GM21390 (cell line): ENCODE data around the gene NUP160.
"Not testable (repeated sequence)": the region's sequence is repeated elsewhere in the genome, so short reads cannot be mapped to it uniquely, and the experiment has no call there.

Experiments used
- ATAC-seq: cut with Tn5 transposase; IDR thresholded peaks from one replicate; pipeline ENCODE4 v1.9.1; 2021; ENCODE audit not compliant: unreplicated experiment

Gene NUP160

DNA sequence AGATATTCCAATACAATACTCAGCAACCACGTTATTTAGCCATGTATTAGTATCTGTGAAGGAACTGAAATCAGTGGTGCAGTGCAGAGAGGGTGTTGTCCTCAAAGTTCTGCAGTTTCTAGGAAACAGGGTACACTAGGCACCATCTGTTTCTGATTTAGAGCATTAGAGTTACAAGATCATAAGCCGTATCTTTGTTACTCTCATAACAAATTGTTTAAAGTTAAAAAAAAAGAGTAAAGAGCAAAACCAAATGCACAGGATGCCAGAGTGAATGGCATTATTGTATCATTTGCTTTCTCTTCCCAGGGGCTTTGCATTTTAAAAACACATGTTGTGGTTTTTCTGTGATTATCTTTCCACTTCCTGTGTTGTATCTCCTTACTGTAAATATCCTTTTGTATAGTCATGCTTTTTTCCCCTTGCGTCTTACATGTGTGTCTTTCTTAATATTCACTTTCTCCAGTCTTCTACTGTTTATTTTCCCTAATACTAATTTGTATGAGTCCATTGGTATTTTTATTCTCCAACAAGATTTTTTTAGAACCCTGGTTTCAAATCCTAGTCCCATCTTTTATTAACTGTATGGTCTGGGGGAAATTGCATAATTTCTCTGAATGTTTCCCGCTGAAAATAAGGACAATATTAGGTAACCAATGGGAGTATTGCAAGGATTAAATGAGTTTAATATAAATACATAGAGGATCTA, 15.2 kb upstream of the NUP160 start:
- peak; percentile 61 for ATAC-seq

GRCh38 chr11:47861728-47862127, 13.6 kb upstream of the NUP160 start:
- no peak for ATAC-seq

DNA sequence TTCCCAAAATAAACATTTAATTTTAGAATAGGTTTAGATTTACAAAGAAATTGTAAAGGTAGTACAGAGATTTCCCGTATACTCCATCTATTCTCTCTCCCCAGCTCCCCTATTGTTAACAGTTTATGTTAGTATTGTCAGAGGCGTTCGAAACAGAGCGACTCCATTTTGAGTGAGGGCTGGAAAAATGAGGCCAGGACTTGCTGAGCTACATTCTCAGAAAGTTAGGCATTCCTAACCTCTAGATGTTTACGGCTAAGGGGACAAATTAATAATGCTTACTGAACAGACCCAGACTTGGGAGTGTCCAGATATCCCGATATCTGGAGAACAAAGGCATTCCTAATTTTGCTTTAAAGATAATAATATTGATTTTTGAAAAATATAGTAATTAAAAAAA, 12.4 kb upstream of the NUP160 start:
- no peak for ATAC-seq

GRCh38 chr11:47857892-47858543, 9.9 kb upstream of the NUP160 start:
- peak; percentile 29 for ATAC-seq

DNA sequence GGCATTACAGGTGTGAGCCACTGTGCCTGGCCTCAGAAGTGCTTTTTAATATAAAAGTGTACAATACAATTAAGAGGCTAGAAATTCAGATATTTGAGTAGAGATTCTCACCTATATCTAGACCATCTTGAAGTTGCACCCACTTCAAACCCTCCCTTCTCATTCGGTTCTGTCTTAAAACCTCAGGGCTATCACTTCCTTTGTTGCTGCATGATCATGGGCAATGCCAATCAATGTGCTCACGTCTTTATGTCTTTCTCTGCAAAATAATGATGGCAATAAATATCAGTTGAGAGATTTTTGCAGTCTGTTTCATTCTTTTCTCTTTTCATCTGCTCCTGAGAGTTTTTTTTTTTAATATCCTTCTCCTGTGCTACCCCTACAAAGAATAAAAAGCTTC, 9.3 kb upstream of the NUP160 start:
- ATAC-seq = peak; percentile 35

DNA sequence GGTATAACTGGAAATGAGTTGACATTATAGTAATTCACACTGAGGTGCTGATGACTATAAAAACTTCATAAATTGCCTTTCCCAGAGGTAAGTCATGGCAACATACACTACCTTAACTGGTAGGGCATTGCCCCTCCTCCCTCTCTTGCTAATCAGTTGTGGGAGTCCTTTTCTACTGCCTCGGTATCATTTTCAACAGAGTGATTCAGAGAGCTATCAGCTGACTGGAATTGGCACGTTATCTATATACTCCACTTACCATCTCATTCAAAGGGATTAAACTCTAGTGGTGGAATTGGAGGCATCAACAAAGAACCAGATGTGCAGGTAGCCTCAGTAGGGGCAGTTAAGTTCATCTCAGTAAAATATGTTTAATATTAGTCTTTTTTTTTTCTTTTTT, 8.0 kb upstream of the NUP160 start:
- no peak for ATAC-seq

GRCh38 chr11:47854667-47855066, 6.5 kb upstream of the NUP160 start:
- peak; percentile 50 for ATAC-seq

DNA sequence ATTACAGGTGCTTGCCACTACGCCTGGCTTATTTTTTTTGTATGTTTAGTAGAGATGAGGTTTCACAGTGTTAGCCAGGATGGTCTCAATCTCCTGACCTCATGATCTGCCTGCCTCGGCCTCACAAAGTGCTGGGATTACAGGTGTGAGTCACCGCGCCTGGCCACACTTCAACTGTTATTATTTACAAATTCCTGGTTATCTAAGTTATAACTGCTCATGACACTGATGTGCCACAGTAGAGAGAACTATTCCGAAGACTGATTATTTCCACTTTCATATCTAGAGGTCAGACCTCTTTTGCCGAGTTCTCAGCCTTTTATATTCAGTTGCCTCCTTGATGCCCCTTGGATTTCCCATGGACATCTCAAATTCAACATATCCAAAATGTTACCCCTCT, 3.9 kb upstream of the NUP160 start:
- no peak for ATAC-seq

GRCh38 chr11:47850337-47850736, 2.2 kb upstream of the NUP160 start:
- ATAC-seq = peak; percentile 42

- peak; percentile 11 for ATAC-seq
Observed at GRCh38 chr11:47848700-47849155, 578 bp upstream of the NUP160 start.

GRCh38 chr11:47847537-47847891, 636 bp downstream of the NUP160 start:
- ATAC-seq = no peak

DNA sequence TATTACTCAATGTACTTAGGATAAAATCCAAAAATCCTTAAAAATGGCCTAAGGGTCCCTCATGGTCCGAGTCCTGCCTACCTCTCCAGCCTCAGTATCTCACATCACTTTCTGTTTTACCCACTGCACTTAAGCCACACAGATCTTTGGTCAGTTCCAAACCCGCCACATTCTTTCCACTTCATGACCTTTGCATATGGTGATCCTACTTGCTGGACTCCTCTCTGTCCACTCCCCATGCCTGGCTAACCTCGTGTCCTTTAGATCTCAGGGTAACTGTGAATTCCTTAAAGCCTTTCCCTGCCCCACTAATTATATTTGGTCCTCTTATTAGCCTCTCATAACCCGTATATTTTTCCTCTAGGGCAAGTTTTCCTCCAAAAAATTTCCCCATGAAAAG, 1.2 kb downstream of the NUP160 start:
- ATAC-seq = no peak

DNA sequence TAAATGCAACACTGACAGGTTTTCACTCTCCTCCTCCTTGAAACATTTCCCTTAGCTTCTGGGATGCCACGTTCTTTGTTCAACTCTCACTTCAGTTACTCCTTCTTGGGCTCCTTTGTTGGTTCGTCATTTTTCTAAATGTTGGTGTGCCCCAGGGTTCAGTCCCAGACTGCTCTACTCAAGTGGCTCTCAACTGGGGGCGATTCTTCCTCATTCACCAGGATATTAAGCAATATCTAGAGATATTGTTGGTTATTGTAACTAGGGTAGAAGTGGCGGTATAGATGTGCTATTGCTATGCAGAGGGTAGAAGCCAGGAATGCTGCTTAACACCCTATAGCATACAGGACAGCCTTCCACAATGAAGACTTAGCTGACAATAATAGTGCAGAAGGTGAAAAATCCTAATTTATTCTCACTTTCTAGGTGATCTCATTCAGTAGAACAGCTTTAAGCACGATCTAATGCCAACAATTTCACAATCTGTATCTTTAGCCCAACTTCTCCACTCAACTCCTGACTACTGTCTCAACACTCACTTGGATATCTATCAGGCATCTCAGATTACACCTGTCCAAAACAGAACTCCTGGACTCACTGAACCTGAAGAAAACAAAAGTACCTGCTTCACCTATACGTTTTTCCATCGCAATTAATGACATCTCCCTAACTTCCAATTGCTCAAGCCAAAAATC, 4.6 kb downstream of the NUP160 start:
- no peak for ATAC-seq

- no peak for ATAC-seq
Observed at GRCh38 chr11:47842749-47843148, 5.4 kb downstream of the NUP160 start.

- no peak for ATAC-seq
Observed at GRCh38 chr11:47837929-47838328, 10.2 kb downstream of the NUP160 start.

GRCh38 chr11:47837292-47837691, 10.9 kb downstream of the NUP160 start:
- no peak for ATAC-seq

DNA sequence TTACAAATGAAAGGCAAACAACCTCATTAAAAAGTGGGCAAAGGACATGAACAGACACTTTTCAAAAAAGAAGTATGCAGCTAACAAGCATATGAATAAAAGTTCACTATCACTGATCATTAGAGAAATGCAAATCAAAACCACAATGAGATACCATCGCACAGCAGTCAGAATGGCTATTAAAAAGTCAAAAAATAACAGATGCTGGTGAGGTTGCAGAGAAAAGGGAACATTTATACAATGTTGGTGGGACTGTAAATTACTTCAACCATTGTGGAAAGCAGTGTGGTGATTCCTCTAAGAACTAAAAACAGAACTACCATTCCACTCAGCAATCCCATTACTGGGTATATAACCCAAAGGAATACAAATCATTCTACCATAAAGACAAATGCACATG, 18.1 kb downstream of the NUP160 start:
- not testable (repeated sequence) for ATAC-seq

DNA sequence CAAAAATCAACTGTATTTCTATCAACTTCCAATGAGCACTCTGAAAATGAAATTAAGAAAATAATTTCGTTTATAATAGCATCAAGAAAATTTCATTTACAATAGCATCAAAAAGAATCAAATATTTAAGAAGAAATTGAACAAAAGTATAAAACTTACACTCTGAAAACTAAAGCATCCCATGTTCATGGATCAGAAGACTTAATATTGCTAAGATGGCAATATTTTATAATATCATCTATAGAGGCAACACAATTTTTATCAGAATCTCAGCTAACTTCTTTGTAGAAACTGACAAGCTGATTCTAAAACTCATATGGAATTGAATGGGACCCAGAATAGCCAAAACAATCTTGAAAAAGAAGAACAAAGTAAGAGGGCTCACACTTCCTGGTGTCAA, 19.9 kb downstream of the NUP160 start:
- no peak for ATAC-seq

GRCh38 chr11:47822664-47823063, 25.5 kb downstream of the NUP160 start:
- not testable (repeated sequence) for ATAC-seq

- ATAC-seq = no peak
Observed at GRCh38 chr11:47819743-47820142, 28.4 kb downstream of the NUP160 start.

- no peak for ATAC-seq
Observed at GRCh38 chr11:47800759-47801158, 47.4 kb downstream of the NUP160 start.

GRCh38 chr11:47797633-47798032, 50.5 kb downstream of the NUP160 start:
- no peak for ATAC-seq
